SK-N-SH (cell line): ENCODE results near the gene RBMS1.

ENCODE experiments used
- GABPA ChIP-seq: IDR thresholded peaks from 2 replicates; pipeline ENCODE4 v1.4.0; 2012; ENCODE audit warnings: low read depth, mild to moderate bottlenecking
- JUND ChIP-seq: IDR thresholded peaks from 2 replicates; pipeline ENCODE4 v1.4.0; 2012
- POLR2AphosphoS5 ChIP-seq: IDR thresholded peaks from 2 replicates; pipeline ENCODE4 v1.6.1; 2012; ENCODE audit warnings: low read depth, low read length
- TF ChIP-seq, protein P1 (sequence below): fragments of 200-600 bp; sonication (generic); IDR thresholded peaks from 2 replicates; pipeline ENCODE4 v1.6.1; 2017; ENCODE audit warnings: antibody characterized with exemption, mild to moderate bottlenecking, moderate library complexity
- TF ChIP-seq, protein P2 (sequence below): IDR thresholded peaks from 2 replicates; pipeline ENCODE4 v1.4.0; 2012; ENCODE audit warnings: low read depth

DNA sequence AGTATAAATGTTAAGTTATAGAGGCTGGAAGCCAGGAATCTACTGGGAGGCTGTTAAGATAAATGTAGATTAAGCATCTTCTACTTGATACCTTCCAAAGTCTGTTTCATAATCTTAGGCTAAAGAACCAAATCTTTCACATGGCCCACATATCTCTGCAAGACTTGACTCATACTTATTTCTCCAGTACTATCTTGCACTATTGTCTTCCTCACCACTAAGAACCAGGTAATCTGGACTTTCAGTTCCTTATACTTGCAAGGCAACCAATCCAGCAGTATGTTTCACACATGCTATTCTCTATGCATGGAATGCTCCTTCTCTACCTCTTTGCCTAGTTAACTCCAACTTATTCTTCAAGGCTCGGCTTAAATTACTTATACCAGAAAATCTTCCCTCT is 62.2 kb downstream of the RBMS1 start:
- TF ChIP-seq, protein P1, sequence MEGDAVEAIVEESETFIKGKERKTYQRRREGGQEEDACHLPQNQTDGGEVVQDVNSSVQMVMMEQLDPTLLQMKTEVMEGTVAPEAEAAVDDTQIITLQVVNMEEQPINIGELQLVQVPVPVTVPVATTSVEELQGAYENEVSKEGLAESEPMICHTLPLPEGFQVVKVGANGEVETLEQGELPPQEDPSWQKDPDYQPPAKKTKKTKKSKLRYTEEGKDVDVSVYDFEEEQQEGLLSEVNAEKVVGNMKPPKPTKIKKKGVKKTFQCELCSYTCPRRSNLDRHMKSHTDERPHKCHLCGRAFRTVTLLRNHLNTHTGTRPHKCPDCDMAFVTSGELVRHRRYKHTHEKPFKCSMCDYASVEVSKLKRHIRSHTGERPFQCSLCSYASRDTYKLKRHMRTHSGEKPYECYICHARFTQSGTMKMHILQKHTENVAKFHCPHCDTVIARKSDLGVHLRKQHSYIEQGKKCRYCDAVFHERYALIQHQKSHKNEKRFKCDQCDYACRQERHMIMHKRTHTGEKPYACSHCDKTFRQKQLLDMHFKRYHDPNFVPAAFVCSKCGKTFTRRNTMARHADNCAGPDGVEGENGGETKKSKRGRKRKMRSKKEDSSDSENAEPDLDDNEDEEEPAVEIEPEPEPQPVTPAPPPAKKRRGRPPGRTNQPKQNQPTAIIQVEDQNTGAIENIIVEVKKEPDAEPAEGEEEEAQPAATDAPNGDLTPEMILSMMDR = no peak
- TF ChIP-seq JUND = no peak
- TF ChIP-seq, protein P2, sequence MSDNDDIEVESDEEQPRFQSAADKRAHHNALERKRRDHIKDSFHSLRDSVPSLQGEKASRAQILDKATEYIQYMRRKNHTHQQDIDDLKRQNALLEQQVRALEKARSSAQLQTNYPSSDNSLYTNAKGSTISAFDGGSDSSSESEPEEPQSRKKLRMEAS = no peak
- no peak for TF ChIP-seq GABPA
- TF ChIP-seq POLR2AphosphoS5 = no peak
